Retinal pigment epithelial cell (primary cell): ENCODE data around the gene SLC32A1.

Source experiments
- DNase-seq: peaks from one replicate; pipeline ENCODE4 v3.0.0-alpha.2; 2010; ENCODE audit warnings: low read depth
- H3K4me3 ChIP-seq: 2 replicates; pipeline ENCODE4 v1.5.1; 2011; ENCODE audit warnings: mild to moderate bottlenecking, low read length, control low read depth, moderate library complexity
- TF ChIP-seq, protein P1 (sequence below): conservative IDR thresholded peaks from 2 replicates; pipeline ENCODE4 v1.5.1; 2011; ENCODE audit warnings: low read depth, low read length, control low read depth, inconsistent platforms

SLC32A1 gene

DNA sequence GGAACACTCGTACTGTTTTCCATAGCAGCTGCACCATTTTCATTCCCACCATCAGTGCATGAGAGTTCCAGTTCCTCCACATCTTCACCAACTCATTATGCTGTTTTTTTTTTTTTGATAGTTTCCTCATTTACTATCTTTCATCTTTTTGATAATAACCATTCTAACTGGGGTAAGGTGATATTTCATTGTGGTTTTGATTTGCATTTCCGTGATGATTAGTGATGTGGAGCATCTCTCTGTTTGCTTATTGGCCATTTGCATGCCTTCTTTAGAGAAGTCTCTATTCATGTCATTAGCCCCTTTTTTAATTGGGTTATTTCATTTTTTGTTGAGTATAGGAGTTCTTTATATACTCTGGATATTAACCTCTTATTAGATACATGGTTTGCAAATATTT lies 49.9 kb downstream of the SLC32A1 start:
- TF ChIP-seq, protein P1, sequence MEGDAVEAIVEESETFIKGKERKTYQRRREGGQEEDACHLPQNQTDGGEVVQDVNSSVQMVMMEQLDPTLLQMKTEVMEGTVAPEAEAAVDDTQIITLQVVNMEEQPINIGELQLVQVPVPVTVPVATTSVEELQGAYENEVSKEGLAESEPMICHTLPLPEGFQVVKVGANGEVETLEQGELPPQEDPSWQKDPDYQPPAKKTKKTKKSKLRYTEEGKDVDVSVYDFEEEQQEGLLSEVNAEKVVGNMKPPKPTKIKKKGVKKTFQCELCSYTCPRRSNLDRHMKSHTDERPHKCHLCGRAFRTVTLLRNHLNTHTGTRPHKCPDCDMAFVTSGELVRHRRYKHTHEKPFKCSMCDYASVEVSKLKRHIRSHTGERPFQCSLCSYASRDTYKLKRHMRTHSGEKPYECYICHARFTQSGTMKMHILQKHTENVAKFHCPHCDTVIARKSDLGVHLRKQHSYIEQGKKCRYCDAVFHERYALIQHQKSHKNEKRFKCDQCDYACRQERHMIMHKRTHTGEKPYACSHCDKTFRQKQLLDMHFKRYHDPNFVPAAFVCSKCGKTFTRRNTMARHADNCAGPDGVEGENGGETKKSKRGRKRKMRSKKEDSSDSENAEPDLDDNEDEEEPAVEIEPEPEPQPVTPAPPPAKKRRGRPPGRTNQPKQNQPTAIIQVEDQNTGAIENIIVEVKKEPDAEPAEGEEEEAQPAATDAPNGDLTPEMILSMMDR, result no peak
- H3K4me3 ChIP-seq, result no peak overlapping the region
- no peak for DNase-seq

DNA sequence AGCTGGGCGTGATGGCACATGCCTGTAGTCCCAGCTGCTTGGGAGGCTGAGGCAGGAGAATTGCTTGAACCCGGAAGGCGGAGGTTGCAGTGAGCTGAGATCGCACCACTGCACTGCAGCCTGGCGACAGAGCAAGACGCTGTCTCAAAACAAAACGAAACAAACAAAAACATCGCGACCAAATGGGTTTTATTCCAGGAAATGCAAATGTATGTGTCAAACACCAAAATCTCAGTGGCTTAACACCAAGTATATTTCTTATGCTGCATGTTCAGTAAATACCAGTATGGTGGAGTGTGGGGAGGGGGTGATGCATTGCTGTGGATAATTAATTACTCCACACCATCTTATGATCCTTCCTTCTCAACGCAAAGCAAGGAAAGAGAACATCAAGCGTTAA lies 52.1 kb downstream of the SLC32A1 start:
- no peak overlapping the region for H3K4me3 ChIP-seq
- no peak for DNase-seq
- TF ChIP-seq, protein P1, result no peak
